Endothelial cell of umbilical vein (primary cell): Measurements from ENCODE around the gene MAEL. TPM values are rescaled to one million over a fixed set of nuclear protein-coding genes. Genes with fewer than 3 reads are reported as not detected.

ENCODE experiments used
- BruUV-seq: library from RNA; stranded (reverse); fragments of 400-500 nt; replicated peaks from 2 replicates; lab custom pipeline; 2021; lab: Mats Ljungman, UMichigan
- CTCF ChIA-PET: fragments of 300-600, 350-600 bp; sonication (Branson Sonifier 250); formaldehyde crosslinking; loops from one replicate; lab custom pipeline; 2021; ENCODE audit warnings: antibody characterized with exemption, inconsistent platforms; lab: Charles Lee
- POLR2A ChIA-PET: fragments of 300-600, 350-600 bp; sonication (Branson Sonifier 250); formaldehyde crosslinking; loops from one replicate; lab custom pipeline; 2021; ENCODE audit warnings: antibody characterized with exemption, inconsistent platforms; lab: Charles Lee
- DNase-seq: peaks from one replicate; pipeline ENCODE4 v3.0.0-alpha.2; 2011; ENCODE audit warnings: low read depth, low spot score
- FAIRE-seq: peaks from 2 replicates; lab custom pipeline; 2011; peaks lifted over from hg19 to GRCh38; lab: Jason Lieb, UNC
- H2AFZ ChIP-seq: 2 replicates; pipeline ENCODE4 v1.6.0; 2012; ENCODE audit warnings: low read depth, low read length, control low read depth, inconsistent platforms
- H3K27ac ChIP-seq: 2 replicates; pipeline ENCODE4 v1.5.1; 2011; ENCODE audit warnings: low read depth, mild to moderate bottlenecking, control low read depth, low read length, moderate library complexity; ENCODE audit not compliant: insufficient read depth
- H3K27me3 ChIP-seq, 2 experiments: 2 replicates each; pipeline versions ENCODE4 v1.6.0 to v1.6.1; 2011; ENCODE audit warnings: low read length in 2 of 2, mixed read lengths in 1 of 2; ENCODE audit not compliant: control insufficient read depth in 2 of 2, insufficient read depth in 2 of 2
- H3K36me3 ChIP-seq, 2 experiments: 2 replicates in 1 of 2; 3 replicates in 1 of 2; pipeline ENCODE4 v1.5.1; 2011; ENCODE audit warnings: low read length in 2 of 2, mild to moderate bottlenecking in 1 of 2, moderate library complexity in 1 of 2; ENCODE audit not compliant: control insufficient read depth in 2 of 2, insufficient read depth in 2 of 2; ENCODE audit errors: extremely low read depth in 1 of 2
- H3K4me1 ChIP-seq: 3 replicates; pipeline ENCODE4 v1.5.1; 2011; ENCODE audit warnings: mild to moderate bottlenecking, low read length; ENCODE audit not compliant: control insufficient read depth, insufficient read depth; ENCODE audit errors: extremely low read depth
- H3K4me2 ChIP-seq: 2 replicates; pipeline ENCODE4 v1.6.1; 2011; ENCODE audit warnings: low read length, control low read depth, mixed read lengths; ENCODE audit not compliant: insufficient read depth
- H3K4me3 ChIP-seq, 3 experiments: fragments of 200-600 bp in 1 of 3; sonication (generic), shearing (Covaris generic) in 1 of 3; replicated peaks in 1 of 3; 2 replicates each; pipeline ENCODE4 v1.5.1; 2011 to 2016; ENCODE audit warnings: control low read depth in 3 of 3, low read length in 3 of 3, mild to moderate bottlenecking in 2 of 3, inconsistent platforms in 1 of 3, low read depth in 1 of 3, moderate library complexity in 1 of 3; ENCODE audit not compliant: insufficient read depth in 1 of 3
- H3K79me2 ChIP-seq: 2 replicates; pipeline ENCODE4 v1.6.0; 2012; ENCODE audit warnings: low read length, inconsistent platforms; ENCODE audit not compliant: control insufficient read depth, insufficient read depth
- H3K9ac ChIP-seq: replicated peaks from 2 replicates; pipeline ENCODE3; 2011; ENCODE audit warnings: low read length, control low read depth; ENCODE audit not compliant: insufficient read depth; ENCODE audit errors: extremely low read depth
- H3K9me1 ChIP-seq: replicated peaks from 3 replicates; pipeline ENCODE4 v1.6.0; 2011; ENCODE audit warnings: mild to moderate bottlenecking, low read length; ENCODE audit not compliant: control insufficient read depth, insufficient read depth; ENCODE audit errors: extremely low read depth
- H3K9me3 ChIP-seq: replicated peaks from 2 replicates; pipeline ENCODE4 v1.5.1; 2012; ENCODE audit warnings: low read length, inconsistent platforms; ENCODE audit not compliant: control insufficient read depth, insufficient read depth
- H4K20me1 ChIP-seq: replicated peaks from 2 replicates; pipeline ENCODE3; 2011; ENCODE audit warnings: mild to moderate bottlenecking, low read length; ENCODE audit not compliant: control insufficient read depth, insufficient read depth; ENCODE audit errors: extremely low read depth
- CTCF ChIP-seq, 2 donors: IDR thresholded peaks; 1 replicate in 1 of 2; 2 replicates in 1 of 2; pipeline ENCODE4 v1.5.1; 2011; ENCODE audit warnings: low read length in 2 of 2, mild to moderate bottlenecking in 2 of 2, moderate library complexity in 2 of 2, control low read depth in 1 of 2, inconsistent platforms in 1 of 2, low read depth in 1 of 2; ENCODE audit not compliant: insufficient read depth in 1 of 2; ENCODE audit errors: extremely low read depth in 1 of 2
- EZH2 ChIP-seq: IDR thresholded peaks from 2 replicates; pipeline ENCODE4 v1.6.1; 2012; ENCODE audit warnings: borderline replicate concordance, low read depth, mild to moderate bottlenecking, moderate library complexity, low read length, inconsistent platforms; ENCODE audit not compliant: severe bottlenecking
- FOS ChIP-seq: IDR thresholded peaks from 2 replicates; pipeline ENCODE4 v1.6.1; 2011; ENCODE audit warnings: mild to moderate bottlenecking, low read length, moderate library complexity, borderline replicate concordance; ENCODE audit not compliant: insufficient read depth
- GATA2 ChIP-seq: IDR thresholded peaks from 2 replicates; pipeline ENCODE4 v1.7.0; 2011; ENCODE audit warnings: low read depth, mild to moderate bottlenecking, moderate library complexity, mixed read lengths, low read length; ENCODE audit not compliant: insufficient read length, insufficient read depth
- JUN ChIP-seq: IDR thresholded peaks from 2 replicates; pipeline ENCODE4 v1.6.1; 2011; ENCODE audit warnings: borderline replicate concordance, low read depth; ENCODE audit not compliant: insufficient read length, insufficient read depth
- MAX ChIP-seq: IDR thresholded peaks from 2 replicates; pipeline ENCODE4 v1.6.1; 2011; ENCODE audit not compliant: insufficient read depth, insufficient read length
- MYC ChIP-seq: IDR thresholded peaks from one replicate; pipeline ENCODE4 v1.6.1; 2011; ENCODE audit warnings: mild to moderate bottlenecking, low read depth, low read length
- POLR2A ChIP-seq: IDR thresholded peaks from 2 replicates; pipeline ENCODE4 v1.6.1; 2012; ENCODE audit warnings: low read depth, mild to moderate bottlenecking, control low read depth, low read length
- POLR2AphosphoS5 ChIP-seq: IDR thresholded peaks from 2 replicates; pipeline ENCODE4 v1.6.1; 2012; ENCODE audit warnings: low read depth, mild to moderate bottlenecking, control low read depth, low read length, moderate library complexity; ENCODE audit not compliant: insufficient read depth
- dilution Hi-C: fragments of 300-500 bp; cut with MboI; formaldehyde crosslinking; loops from one replicate; pipeline ENCODE4 v1.15.0; 2019; ENCODE audit warnings: low sequenced_read_pairs; ENCODE audit not compliant: extremely low pct_ligation_motif_present
- intact Hi-C: fragments of 100-400 bp; cut with micrococcal nuclease; formaldehyde crosslinking; loops from one replicate; pipeline ENCODE4 v1.10.0; 2022
- polyA plus RNA-seq, 4 experiments: library from polyadenylated mRNA; depleted of rRNA in 3 of 4; stranded (reverse) in 3 of 4; unstranded in 1 of 4; fragments of >200 nt; gene quantifications; 2 replicates each; pipeline versions ENCODE4 v1.2.1 to v1.2.3, GENCODE V29; 2011 to 2012; ENCODE audit warnings: missing spikeins in 1 of 4
- total RNA-seq: library from RNA; stranded (reverse); gene quantifications from 2 replicates; pipeline ENCODE4 v1.2.3, GENCODE V29; 2021

The MAEL gene
- total and polyA plus RNA-seq, 2 donors (not counting 3 experiments of a cell fraction or from before 2014, with no cell fraction given) = 0.04 TPM; not detected in 1

GRCh38 chr1:166999075-166999474 is 10.0 kb downstream of the MAEL start:
- no peaks in the 10 kb centered on the region for H4K20me1 ChIP-seq
- dilution Hi-C loops (no loop called here), intact Hi-C loops (no loop called here)
- ChIA-PET CTCF (no interaction called here), POLR2A (no interaction called here)
- H3K27me3 ChIP-seq = no peaks in the 10 kb centered on the region
- BruUV-seq = no TSS peak
- H3K9me1 ChIP-seq = no peaks in the 10 kb centered on the region
- no peaks in the 10 kb centered on the region for H3K79me2 ChIP-seq
- no peak for DNase-seq
- FAIRE-seq = no peak
- no peak overlapping the region for H2AFZ ChIP-seq
- H3K4me1 ChIP-seq = no peaks in the 10 kb centered on the region
- H3K9ac ChIP-seq = no peak overlapping the region
- H3K27ac ChIP-seq = no peak overlapping the region
- H3K36me3 ChIP-seq = no peaks in the 10 kb centered on the region
- H3K4me3 ChIP-seq = no peak overlapping the region
- no peaks in the 10 kb centered on the region for H3K9me3 ChIP-seq
- H3K4me2 ChIP-seq = no peak overlapping the region
- no peak for TF ChIP-seq GATA2
- no peak for TF ChIP-seq EZH2
- TF ChIP-seq POLR2A = no peak
- TF ChIP-seq MYC = no peak
- TF ChIP-seq MAX = no peak
- no peak for TF ChIP-seq JUN
- no peak for TF ChIP-seq POLR2AphosphoS5

DNA sequence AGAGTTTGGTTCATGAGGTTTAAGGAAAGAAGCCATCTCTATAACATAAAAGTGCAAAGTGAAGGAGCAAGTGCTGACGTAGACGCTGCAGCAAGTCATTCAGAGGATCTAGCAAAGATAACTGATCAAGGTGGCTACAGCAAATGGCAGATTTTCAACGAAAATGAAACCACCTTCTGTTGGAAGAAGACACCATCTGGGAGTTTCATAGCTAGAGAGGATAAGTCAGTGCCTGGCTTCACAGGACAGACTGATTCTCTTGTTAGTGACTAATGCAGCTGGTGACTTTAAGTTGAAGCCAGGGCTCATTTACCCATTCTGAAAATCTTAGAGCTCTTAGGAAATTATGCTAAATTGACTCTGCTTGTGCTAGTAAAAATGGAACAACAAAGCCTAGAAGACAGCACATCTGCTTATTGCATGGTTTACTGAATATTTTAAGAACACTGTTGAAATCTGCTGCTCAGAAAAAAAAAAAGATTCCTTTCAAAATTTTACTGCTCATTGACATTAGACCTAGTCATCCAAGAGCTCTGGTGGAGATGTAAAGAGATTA is 10.5 kb downstream of the MAEL start:
- intact Hi-C loops = no loop called here
- TF ChIP-seq POLR2AphosphoS5 (no peak), CTCF (IDR thresholded peaks at IDR 0.05; ENCODE audit: extremely low read depth in 1 of 2, insufficient read depth in 1 of 2, low read depth in 1 of 2, low read length in 2 of 2) (no peak), GATA2 (no peak), FOS (no peak), EZH2 (no peak), MYC (no peak), MAX (no peak), JUN (no peak), POLR2A (no peak)
- no peak for DNase-seq
- POLR2A ChIA-PET = no interaction called here
- Histone ChIP-seq H3K4me2 (no peak overlapping the region), H3K4me3 (no peak overlapping the region), H3K4me1 (no peaks in the 10 kb centered on the region), H2AFZ (no peak overlapping the region), H3K79me2 (no peaks in the 10 kb centered on the region), H3K27ac (no peak overlapping the region), H3K9me1 (no peaks in the 10 kb centered on the region), H3K9me3 (no peaks in the 10 kb centered on the region), H4K20me1 (no peaks in the 10 kb centered on the region), H3K36me3 (no peaks in the 10 kb centered on the region), H3K27me3 (no peaks in the 10 kb centered on the region), H3K9ac (no peak overlapping the region)
- dilution Hi-C loops = no loop called here
- no peak for FAIRE-seq
- CTCF ChIA-PET = no interaction called here
- BruUV-seq = no TSS peak
